Parietal lobe (tissue), 1 donor: ENCODE data around the gene PNISR. TPM values are rescaled to one million over a fixed set of nuclear protein-coding genes. Genes with fewer than 3 reads are reported as not detected.

ENCODE experiments used
- total RNA-seq: library from RNA; depleted of rRNA; stranded (reverse); fragments of >200 nt; gene quantifications from one replicate; pipeline ENCODE4 v1.2.3, GENCODE V29; 2014

The PNISR gene, protein sequence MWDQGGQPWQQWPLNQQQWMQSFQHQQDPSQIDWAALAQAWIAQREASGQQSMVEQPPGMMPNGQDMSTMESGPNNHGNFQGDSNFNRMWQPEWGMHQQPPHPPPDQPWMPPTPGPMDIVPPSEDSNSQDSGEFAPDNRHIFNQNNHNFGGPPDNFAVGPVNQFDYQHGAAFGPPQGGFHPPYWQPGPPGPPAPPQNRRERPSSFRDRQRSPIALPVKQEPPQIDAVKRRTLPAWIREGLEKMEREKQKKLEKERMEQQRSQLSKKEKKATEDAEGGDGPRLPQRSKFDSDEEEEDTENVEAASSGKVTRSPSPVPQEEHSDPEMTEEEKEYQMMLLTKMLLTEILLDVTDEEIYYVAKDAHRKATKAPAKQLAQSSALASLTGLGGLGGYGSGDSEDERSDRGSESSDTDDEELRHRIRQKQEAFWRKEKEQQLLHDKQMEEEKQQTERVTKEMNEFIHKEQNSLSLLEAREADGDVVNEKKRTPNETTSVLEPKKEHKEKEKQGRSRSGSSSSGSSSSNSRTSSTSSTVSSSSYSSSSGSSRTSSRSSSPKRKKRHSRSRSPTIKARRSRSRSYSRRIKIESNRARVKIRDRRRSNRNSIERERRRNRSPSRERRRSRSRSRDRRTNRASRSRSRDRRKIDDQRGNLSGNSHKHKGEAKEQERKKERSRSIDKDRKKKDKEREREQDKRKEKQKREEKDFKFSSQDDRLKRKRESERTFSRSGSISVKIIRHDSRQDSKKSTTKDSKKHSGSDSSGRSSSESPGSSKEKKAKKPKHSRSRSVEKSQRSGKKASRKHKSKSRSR
- total RNA-seq, result 289 TPM

DNA sequence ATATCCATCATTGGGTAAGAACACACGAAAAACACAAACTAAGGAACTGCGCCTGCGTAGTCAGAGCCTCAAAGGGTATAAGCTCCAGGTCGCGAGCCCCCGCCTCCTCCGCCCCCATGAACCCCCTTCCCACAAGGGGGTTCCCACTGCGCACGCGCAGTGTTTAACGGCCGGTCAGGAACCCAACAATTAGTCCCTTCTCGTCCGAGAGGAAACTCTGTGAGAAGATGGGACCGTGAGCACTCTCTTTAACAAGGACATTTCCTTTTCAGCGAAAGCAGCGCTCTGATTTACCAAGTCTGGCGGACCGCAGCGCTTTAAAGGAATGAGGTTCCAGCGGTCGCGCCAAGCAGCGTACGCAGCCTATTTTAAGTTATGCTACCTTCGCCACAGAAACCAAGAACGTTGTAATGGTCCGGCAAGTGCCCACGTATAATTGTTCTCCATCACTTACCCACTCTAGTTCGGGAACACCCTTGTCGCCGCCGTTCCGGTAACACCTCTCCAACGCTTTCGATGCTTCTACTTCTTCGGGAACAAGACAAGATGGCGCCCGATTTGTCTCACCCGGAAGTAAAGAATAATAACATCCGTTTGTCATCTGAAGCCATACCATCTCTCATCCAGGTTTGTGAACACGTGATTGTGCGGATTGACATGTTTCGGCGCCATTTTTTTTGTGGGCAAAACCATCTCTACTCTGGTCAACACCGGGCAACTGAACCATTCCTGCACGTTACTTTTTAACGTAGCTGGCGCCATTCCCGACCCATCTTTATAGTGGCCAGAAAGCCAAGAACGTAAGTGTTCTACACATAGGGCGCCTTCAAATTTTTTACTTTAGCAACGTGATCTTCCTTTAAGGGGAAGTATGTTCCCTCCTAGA lies at the start of gene PNISR:
Gene PNISR, minus strand, starts transcription at position 548 of the 886 bp plus-strand sequence. CDS start 10,649 bp downstream, outside the sequence.

DNA sequence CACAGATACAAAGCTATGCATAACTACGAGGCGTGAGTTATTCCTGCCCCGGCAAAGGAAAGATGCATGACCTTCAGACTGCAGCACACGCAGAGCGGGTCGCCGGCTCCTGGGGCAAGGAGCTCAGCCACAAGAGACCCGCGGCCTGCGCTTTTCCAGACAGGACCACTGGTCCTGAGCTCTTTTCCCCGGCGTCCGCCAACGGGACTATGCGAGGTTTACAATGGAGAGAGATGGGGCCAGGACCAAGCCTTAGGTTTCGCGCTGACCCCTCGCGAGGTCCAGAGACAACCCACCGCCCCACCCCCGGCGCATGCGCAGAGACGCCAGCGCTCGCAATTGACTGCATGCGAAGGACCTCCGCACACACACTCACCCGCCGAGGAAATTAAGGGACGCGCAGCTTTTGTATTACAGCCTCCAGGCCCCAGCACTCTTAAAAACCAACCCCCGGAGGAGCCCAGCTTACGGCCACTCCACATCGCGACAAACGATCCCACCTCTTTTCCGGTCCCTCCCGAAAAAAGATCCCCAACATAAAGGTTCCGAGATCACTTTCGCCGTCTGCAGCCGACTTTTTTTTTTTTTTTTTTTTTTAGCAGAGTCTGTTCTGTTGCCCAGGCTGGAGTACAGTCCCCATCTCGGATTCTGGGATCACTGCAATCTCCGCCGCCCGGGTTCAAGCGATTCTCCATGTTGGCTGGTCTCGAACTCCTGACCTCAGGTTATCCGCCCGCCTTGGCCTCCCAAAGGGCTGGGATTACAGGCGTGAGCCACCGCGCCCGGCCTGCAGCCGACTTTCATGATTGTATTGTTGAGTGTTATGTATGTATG lies 31.2 kb downstream of the PNISR start, which contains the start of gene COQ3:
Gene COQ3, minus strand, starts transcription at position 498 of the 834 bp plus-strand sequence. Its CDS starts 16 bp downstream, at position 482.

DNA sequence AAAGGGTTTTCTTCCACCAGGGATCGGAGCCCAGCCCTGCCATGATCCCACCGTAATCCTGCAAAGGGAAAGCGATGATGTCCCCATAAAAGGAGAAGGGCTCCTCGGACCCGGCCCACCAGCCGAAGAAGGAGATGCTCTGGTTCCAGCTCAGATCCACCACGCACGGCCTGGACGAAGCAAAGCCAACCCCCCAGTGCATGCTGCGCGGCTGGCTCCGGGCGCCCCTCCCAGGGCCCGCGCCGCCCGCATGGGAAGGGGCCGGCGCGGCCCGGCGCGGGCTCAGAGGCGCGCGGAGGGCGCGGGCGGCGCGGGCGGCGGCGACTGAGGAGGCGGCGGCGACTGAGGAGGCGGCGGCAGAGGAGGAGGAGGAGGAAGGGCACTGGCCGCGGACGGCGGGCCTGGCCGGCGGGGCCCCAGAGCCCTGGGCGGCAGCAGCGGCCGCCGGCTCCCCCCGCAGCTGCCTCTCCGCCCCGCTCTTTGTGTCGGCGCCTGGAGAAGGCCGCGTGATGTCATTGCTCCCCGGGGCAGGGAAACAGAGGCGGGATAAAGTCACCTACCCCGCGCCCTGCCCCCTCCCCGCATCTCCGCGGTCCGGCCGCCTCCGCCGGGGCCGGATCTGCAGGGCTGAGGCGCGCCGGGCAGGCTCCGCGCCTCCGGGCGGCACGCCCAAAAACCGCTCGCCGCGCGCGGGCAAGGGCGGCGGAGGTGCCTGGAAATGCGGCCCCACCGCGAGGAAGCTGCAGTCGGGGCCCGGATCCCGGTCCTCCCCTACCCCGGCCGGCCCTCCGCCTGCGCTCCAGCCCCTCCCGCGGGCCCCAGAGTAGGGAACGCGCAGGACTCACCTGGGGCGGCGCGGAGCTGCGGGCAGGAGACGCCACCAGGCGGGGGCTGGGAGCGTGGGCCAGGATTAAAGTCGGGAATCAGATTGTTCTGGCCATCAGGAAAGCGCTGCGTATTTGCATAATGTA lies 75.7 kb downstream of the PNISR start, which contains the start of gene FAXC:
Gene FAXC, minus strand, starts transcription at position 504 of the 971 bp plus-strand sequence. Its CDS starts 302 bp downstream, at position 202.

Other genes with a start within 250 kb of the PNISR start
- 54.1 TPM for gene FAXC, start 75.6 kb downstream of the PNISR start, total RNA-seq
- gene COQ3, start 31.1 kb downstream of the PNISR start, total RNA-seq, result 11.0 TPM
- gene USP45, start 90.1 kb upstream of the PNISR start, total RNA-seq, result 8.8 TPM
- 92.0 TPM for gene CCNC, start 143.4 kb upstream of the PNISR start, total RNA-seq
- gene PRDM13, start 181.5 kb upstream of the PNISR start, total RNA-seq, result not detected